Breast epithelium (tissue), 3 donors: ENCODE data around the gene BICC1.

ENCODE experiments used
- POLR2A ChIP-seq: fragments of 450-650 bp; IDR thresholded peaks from one replicate; pipeline ENCODE4 v1.6.1; 2016; ENCODE audit warnings: antibody characterized with exemption, mild to moderate bottlenecking, moderate library complexity
- POLR2AphosphoS5 ChIP-seq, 3 donors: sonication (generic); formaldehyde crosslinking; IDR thresholded peaks; one replicate each; pipeline ENCODE4 v1.6.1; 2017; ENCODE audit warnings: antibody characterized with exemption in 3 of 3
- TF ChIP-seq, protein P1 (sequence below), 3 donors: fragments of 450-650 bp; IDR thresholded peaks; one replicate each; pipeline ENCODE4 v1.5.1; 2016 to 2017; ENCODE audit warnings: antibody characterized with exemption in 3 of 3, mild to moderate bottlenecking in 3 of 3, moderate library complexity in 3 of 3

DNA sequence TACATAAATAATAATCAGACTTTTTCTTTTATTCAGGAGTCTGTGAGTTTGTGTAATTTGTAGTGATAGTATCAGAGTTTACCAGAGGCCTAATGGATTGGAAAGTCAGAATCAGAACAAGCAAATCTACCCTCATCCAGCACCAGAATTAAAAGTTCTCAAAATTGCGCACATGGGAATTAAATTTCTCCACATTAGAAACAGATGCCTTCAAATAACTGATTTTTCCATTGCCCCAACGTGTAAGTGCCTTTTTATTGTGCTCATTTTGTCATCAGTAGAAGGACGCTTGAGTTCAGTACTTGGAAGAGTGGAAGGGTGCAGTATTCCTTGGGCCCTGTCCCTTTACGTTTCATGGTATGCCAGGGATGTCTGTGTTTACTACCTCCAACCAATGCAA lies 32.8 kb downstream of the BICC1 start:
- TF ChIP-seq, protein P1, sequence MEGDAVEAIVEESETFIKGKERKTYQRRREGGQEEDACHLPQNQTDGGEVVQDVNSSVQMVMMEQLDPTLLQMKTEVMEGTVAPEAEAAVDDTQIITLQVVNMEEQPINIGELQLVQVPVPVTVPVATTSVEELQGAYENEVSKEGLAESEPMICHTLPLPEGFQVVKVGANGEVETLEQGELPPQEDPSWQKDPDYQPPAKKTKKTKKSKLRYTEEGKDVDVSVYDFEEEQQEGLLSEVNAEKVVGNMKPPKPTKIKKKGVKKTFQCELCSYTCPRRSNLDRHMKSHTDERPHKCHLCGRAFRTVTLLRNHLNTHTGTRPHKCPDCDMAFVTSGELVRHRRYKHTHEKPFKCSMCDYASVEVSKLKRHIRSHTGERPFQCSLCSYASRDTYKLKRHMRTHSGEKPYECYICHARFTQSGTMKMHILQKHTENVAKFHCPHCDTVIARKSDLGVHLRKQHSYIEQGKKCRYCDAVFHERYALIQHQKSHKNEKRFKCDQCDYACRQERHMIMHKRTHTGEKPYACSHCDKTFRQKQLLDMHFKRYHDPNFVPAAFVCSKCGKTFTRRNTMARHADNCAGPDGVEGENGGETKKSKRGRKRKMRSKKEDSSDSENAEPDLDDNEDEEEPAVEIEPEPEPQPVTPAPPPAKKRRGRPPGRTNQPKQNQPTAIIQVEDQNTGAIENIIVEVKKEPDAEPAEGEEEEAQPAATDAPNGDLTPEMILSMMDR (IDR thresholded peaks at IDR 0.05): no peak
- no peak for TF ChIP-seq POLR2A
- TF ChIP-seq POLR2AphosphoS5 (IDR thresholded peaks at IDR 0.05): no peak
